K562 (cell line): ENCODE data around the gene LTA. TPM values are rescaled to one million over a fixed set of nuclear protein-coding genes. Genes with fewer than 3 reads are reported as not detected.

Experiments
- BCL6 ChIP-seq: fragments of 250-450 bp; sonication (Bioruptor Pico); IDR thresholded peaks from 2 replicates; pipeline ENCODE4 v1.4.0; 2020
- EHMT2 ChIP-seq: fragments of 450-650 bp; IDR thresholded peaks from 2 replicates; pipeline ENCODE4 v1.6.1; 2018; ENCODE audit warnings: antibody characterized with exemption
- EP300 ChIP-seq: IDR thresholded peaks from 2 replicates; pipeline ENCODE4 v1.6.1; 2012; ENCODE audit warnings: low read length, improper control_type of control experiment
- HMG20A ChIP-seq: fragments of 450-650 bp; formaldehyde crosslinking; conservative IDR thresholded peaks from 2 replicates; pipeline ENCODE4 v1.4.0; 2020; ENCODE audit warnings: mild to moderate bottlenecking, mixed read lengths
- KAT7 ChIP-seq: sonication (generic); formaldehyde crosslinking; IDR thresholded peaks from 2 replicates; pipeline ENCODE4 v1.8.0; 2022; ENCODE audit warnings: missing genetic modification reagents, mild to moderate bottlenecking, borderline replicate concordance
- KHSRP ChIP-seq: fragments of 450-650 bp; IDR thresholded peaks from 2 replicates; pipeline ENCODE4 v1.6.1; 2017
- MAFG ChIP-seq: fragments of 450-650 bp; conservative IDR thresholded peaks from 2 replicates; pipeline ENCODE4 v1.6.1; 2016; ENCODE audit warnings: missing genetic modification characterization, missing compliant biosample characterization
- MYC ChIP-seq, 2 experiments: fragments of 250-450 bp in 1 of 2; sonication (Bioruptor Pico) in 1 of 2; IDR thresholded peaks; 2 replicates each; pipeline versions ENCODE4 v1.5.1 to v1.6.1; 2012 to 2021; ENCODE audit warnings: low read depth in 2 of 2, borderline replicate concordance in 1 of 2, improper control_type of control experiment in 1 of 2, low read length in 1 of 2, mild to moderate bottlenecking in 1 of 2, moderate library complexity in 1 of 2
- PCBP2 ChIP-seq: fragments of 200-400 bp; formaldehyde crosslinking; IDR thresholded peaks from 2 replicates; pipeline ENCODE4 v1.6.1; 2018; ENCODE audit warnings: low read length, low read depth, mild to moderate bottlenecking, moderate library complexity; ENCODE audit not compliant: poor library complexity, severe bottlenecking
- RAD21 ChIP-seq, 2 experiments: fragments of 250-450 bp in 1 of 2; fragments of 450-650 bp in 1 of 2; sonication (Bioruptor Pico) in 1 of 2; formaldehyde crosslinking in 1 of 2; IDR thresholded peaks in 1 of 2; conservative IDR thresholded peaks in 1 of 2; 2 replicates each; pipeline versions ENCODE4 v1.4.0 to v1.8.0; 2020 to 2022; ENCODE audit warnings: mild to moderate bottlenecking in 2 of 2, moderate library complexity in 1 of 2
- RAD51 ChIP-seq: fragments of 450-650 bp; IDR thresholded peaks from 2 replicates; pipeline ENCODE4 v1.7.1; 2016; ENCODE audit warnings: low read depth, mild to moderate bottlenecking, borderline replicate concordance
- RFX5 ChIP-seq: IDR thresholded peaks from 2 replicates; pipeline ENCODE4 v1.6.1; 2011; ENCODE audit warnings: low read depth, mild to moderate bottlenecking, improper control_type of control experiment, low read length
- STAG1 ChIP-seq: sonication (generic); formaldehyde crosslinking; IDR thresholded peaks from 2 replicates; pipeline ENCODE4 v1.5.0; 2020; ENCODE audit warnings: missing genetic modification reagents, borderline replicate concordance
- TAF15 ChIP-seq: fragments of 200-400 bp; formaldehyde crosslinking; IDR thresholded peaks from 2 replicates; pipeline ENCODE4 v1.6.1; 2017; ENCODE audit warnings: mild to moderate bottlenecking, low read depth, low read length, moderate library complexity
- TEAD1 ChIP-seq, 2 experiments: fragments of 450-650 bp in 1 of 2; sonication (generic) in 1 of 2; formaldehyde crosslinking; IDR thresholded peaks; 2 replicates each; pipeline versions ENCODE4 v1.4.0 to v1.8.0; 2020 to 2022; ENCODE audit warnings: mild to moderate bottlenecking in 2 of 2, missing genetic modification reagents in 1 of 2
- ZFP91 ChIP-seq: sonication (generic); formaldehyde crosslinking; IDR thresholded peaks from 2 replicates; pipeline ENCODE4 v1.8.0; 2022; ENCODE audit warnings: mild to moderate bottlenecking, missing genetic modification reagents
- ZNF589 ChIP-seq: fragments of 200-800 bp; sonication (Bioruptor generic); IDR thresholded peaks from 2 replicates; pipeline ENCODE4 v1.6.1; 2016; ENCODE audit warnings: low read depth, missing genetic modification characterization, missing compliant biosample characterization
- ZNF696 ChIP-seq: fragments of 250-450 bp; sonication (Bioruptor Pico); conservative IDR thresholded peaks from 2 replicates; pipeline ENCODE4 v1.4.0; 2020; ENCODE audit warnings: mild to moderate bottlenecking, moderate library complexity
- polyA plus RNA-seq, 8 experiments: library from polyadenylated mRNA; depleted of rRNA in 4 of 8; stranded (reverse) in 5 of 8; unstranded in 3 of 8; fragments of >200 nt; fragmentation: Nextera tagmentation in 2 of 8; fragmentation: Illumina TruSeq in 1 of 8; extraction: Ambion mirVana in 2 of 8; extraction: Trizol in 1 of 8; gene quantifications; 2 replicates each; pipeline versions ENCODE4 v1.2.1 to v1.2.3, GENCODE V29; 2011 to 2014; ENCODE audit warnings: inconsistent platforms in 1 of 8, missing spikeins in 1 of 8
- total RNA-seq, 7 experiments: library from RNA; depleted of rRNA in 6 of 7; stranded (reverse); fragments of >200 nt in 6 of 7; fragmentation: Illumina TruSeq in 2 of 7; extraction: Trizol in 2 of 7; gene quantifications; 2 replicates each; pipeline versions ENCODE4 v1.2.1 to v1.2.3, GENCODE V29; 2011 to 2021; ENCODE audit warnings: low replicate concordance in 1 of 7
- TF ChIP-seq, protein P1 (sequence below): fragments of 150-350 bp; conservative IDR thresholded peaks from 2 replicates; pipeline ENCODE4 v1.6.1; 2014; ENCODE audit warnings: low read length
- TF ChIP-seq, protein P2 (sequence below), 3 experiments: fragments of 200-800 bp in 1 of 3; sonication (Bioruptor generic) in 1 of 3; sonication (generic) in 1 of 3; formaldehyde crosslinking in 1 of 3; IDR thresholded peaks; 2 replicates each; pipeline versions ENCODE4 v1.6.1 to v1.8.0; 2016 to 2022; ENCODE audit warnings: mild to moderate bottlenecking in 2 of 3, missing compliant biosample characterization in 2 of 3, missing genetic modification characterization in 2 of 3, missing genetic modification reagents in 1 of 3
- TF ChIP-seq, protein P3 (sequence below): fragments of 250-450 bp; sonication (Bioruptor Pico); IDR thresholded peaks from 2 replicates; pipeline ENCODE4 v1.4.0; 2020; ENCODE audit warnings: mild to moderate bottlenecking

Gene LTA
- total and polyA plus RNA-seq, 9 of the 15 experiments (the other 6 are each of a cell fraction or from before 2014, with no cell fraction given), result 0.80 TPM; not detected in 8

DNA sequence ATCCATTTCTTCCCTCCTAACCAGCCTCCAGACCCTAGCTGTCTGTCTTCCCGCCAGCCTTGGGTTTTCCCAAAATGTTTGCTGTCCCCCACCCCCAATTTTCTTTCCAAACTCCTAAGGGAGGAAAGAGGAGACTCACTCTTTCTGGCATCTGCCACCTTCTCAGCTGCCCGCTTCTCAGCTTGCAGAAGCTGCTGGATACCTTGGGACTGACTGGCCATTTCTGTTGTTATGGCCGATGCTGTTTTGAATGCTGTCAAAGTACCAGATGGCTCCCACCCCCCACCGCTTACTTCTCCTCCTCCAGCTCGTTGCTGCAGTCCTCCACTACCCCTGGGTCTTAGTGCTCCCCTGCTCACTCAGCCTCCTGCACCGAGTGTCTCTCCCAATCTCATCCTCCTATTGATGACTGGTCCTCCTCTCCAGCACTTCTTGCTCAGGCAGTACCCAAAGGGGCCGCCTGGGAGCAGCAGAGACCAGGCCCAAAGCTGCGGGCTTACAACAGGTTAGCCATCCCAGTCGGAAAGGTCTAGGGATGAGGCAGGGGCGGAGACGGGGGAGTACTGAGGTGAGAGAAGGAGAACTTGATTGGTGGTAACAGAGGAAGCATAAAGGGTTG lies 25.6 kb upstream of the LTA start, which contains the start of gene ATP6V1G2 (continued):
- TF ChIP-seq ZFP91 (no peak), KAT7 (CRISPR knock-in tag) (no peak), TEAD1 (CRISPR knock-in tag; IDR thresholded peaks at IDR 0.05) (peak in 1 of 2 experiments; percentile 51; a peak in 2 of 4 replicates), STAG1 (CRISPR knock-in tag) (peak; percentile 92), HMG20A (CRISPR knock-in tag) (no peak), ZNF589 (CRISPR knock-in tag) (no peak), MAFG (tag) (no peak), RAD51 (no peak), BCL6 (CRISPR knock-in tag) (no peak), ZNF696 (CRISPR knock-in tag) (no peak), PCBP2 (no peak), MYC (IDR thresholded peaks at IDR 0.05; ENCODE audit: low read depth, low read length) (peak; percentile 52; the same call in 1 of the 2 replicates), MYC (CRISPR knock-in tag; IDR thresholded peaks at IDR 0.05; ENCODE audit: borderline replicate concordance, low read depth) (no peak), EP300 (no peak), RFX5 (no peak), EHMT2 (no peak), KHSRP (no peak), TAF15 (no peak), RAD21 (CRISPR knock-in tag; conservative IDR thresholded peaks at IDR 0.05 in 1 of 2, IDR thresholded peaks at IDR 0.05 in 1 of 2) (peak; percentile 99 to 100)
- TF ChIP-seq, protein P1, sequence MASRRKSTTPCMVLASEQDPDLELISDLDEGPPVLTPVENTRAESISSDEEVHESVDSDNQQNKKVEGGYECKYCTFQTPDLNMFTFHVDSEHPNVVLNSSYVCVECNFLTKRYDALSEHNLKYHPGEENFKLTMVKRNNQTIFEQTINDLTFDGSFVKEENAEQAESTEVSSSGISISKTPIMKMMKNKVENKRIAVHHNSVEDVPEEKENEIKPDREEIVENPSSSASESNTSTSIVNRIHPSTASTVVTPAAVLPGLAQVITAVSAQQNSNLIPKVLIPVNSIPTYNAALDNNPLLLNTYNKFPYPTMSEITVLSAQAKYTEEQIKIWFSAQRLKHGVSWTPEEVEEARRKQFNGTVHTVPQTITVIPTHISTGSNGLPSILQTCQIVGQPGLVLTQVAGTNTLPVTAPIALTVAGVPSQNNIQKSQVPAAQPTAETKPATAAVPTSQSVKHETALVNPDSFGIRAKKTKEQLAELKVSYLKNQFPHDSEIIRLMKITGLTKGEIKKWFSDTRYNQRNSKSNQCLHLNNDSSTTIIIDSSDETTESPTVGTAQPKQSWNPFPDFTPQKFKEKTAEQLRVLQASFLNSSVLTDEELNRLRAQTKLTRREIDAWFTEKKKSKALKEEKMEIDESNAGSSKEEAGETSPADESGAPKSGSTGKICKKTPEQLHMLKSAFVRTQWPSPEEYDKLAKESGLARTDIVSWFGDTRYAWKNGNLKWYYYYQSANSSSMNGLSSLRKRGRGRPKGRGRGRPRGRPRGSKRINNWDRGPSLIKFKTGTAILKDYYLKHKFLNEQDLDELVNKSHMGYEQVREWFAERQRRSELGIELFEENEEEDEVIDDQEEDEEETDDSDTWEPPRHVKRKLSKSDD, result no peak
- TF ChIP-seq, protein P2, sequence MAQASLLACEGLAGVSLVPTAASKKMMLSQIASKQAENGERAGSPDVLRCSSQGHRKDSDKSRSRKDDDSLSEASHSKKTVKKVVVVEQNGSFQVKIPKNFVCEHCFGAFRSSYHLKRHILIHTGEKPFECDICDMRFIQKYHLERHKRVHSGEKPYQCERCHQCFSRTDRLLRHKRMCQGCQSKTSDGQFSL (CRISPR knock-in tag; IDR thresholded peaks at IDR 0.05), result peak; percentile 37; the same call in 1 of the 2 replicates
- TF ChIP-seq, protein P2 (tag; IDR thresholded peaks at IDR 0.05), result no peak
- TF ChIP-seq, protein P3, sequence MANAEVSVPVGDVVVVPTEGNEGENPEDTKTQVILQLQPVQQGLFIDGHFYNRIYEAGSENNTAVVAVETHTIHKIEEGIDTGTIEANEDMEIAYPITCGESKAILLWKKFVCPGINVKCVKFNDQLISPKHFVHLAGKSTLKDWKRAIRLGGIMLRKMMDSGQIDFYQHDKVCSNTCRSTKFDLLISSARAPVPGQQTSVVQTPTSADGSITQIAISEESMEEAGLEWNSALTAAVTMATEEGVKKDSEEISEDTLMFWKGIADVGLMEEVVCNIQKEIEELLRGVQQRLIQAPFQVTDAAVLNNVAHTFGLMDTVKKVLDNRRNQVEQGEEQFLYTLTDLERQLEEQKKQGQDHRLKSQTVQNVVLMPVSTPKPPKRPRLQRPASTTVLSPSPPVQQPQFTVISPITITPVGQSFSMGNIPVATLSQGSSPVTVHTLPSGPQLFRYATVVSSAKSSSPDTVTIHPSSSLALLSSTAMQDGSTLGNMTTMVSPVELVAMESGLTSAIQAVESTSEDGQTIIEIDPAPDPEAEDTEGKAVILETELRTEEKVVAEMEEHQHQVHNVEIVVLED (CRISPR knock-in tag), result no peak
